8988T (cell line): ENCODE results near the gene CYP2D6.
"Not testable (repeated sequence)": the region's sequence is repeated elsewhere in the genome, so short reads cannot be mapped to it uniquely, and the experiment has no call there.

Source experiments
- DNase-seq: peaks from one replicate; pipeline ENCODE4 v3.0.0; 2011

Gene CYP2D6

GRCh38 chr22:42131562-42131961, 952 bp upstream of the CYP2D6 start:
- DNase-seq = no peak

GRCh38 chr22:42130182-42130581, 428 bp downstream of the CYP2D6 start:
- not testable (repeated sequence) for DNase-seq

GRCh38 chr22:42128776-42129694, 1.6 kb downstream of the CYP2D6 start:
- DNase-seq = not testable (repeated sequence)

- DNase-seq = not testable (repeated sequence)
Observed at GRCh38 chr22:42128007-42128406, 2.6 kb downstream of the CYP2D6 start.

GRCh38 chr22:42127606-42128005, 3.0 kb downstream of the CYP2D6 start:
- no peak for DNase-seq

GRCh38 chr22:42123529-42123928, 7.1 kb downstream of the CYP2D6 start:
- not testable (repeated sequence) for DNase-seq

GRCh38 chr22:42120231-42121021, 10.2 kb downstream of the CYP2D6 start:
- DNase-seq = not testable (repeated sequence)

- DNase-seq = no peak
Observed at GRCh38 chr22:42116848-42117424, 13.7 kb downstream of the CYP2D6 start.

GRCh38 chr22:42115420-42115830, 15.2 kb downstream of the CYP2D6 start:
- DNase-seq = not testable (repeated sequence)

- no peak for DNase-seq
Observed at GRCh38 chr22:42114721-42115120, 15.9 kb downstream of the CYP2D6 start.

GRCh38 chr22:42112793-42113192, 17.8 kb downstream of the CYP2D6 start:
- DNase-seq = not testable (repeated sequence)

GRCh38 chr22:42111798-42112197, 18.8 kb downstream of the CYP2D6 start:
- no peak for DNase-seq

- DNase-seq = no peak
Observed at GRCh38 chr22:42108848-42109247, 21.8 kb downstream of the CYP2D6 start.

GRCh38 chr22:42104332-42104860, 26.2 kb downstream of the CYP2D6 start:
- not testable (repeated sequence) for DNase-seq

GRCh38 chr22:42101199-42101598, 29.4 kb downstream of the CYP2D6 start:
- DNase-seq = no peak

GRCh38 chr22:42091455-42091782, 39.2 kb downstream of the CYP2D6 start:
- DNase-seq = no peak

- DNase-seq = peak; percentile 60
Observed at GRCh38 chr22:42090596-42091454, 39.8 kb downstream of the CYP2D6 start, which contains the start of gene NDUFA6. Gene NDUFA6, minus strand, starts transcription at chr22:42090772. Its CDS starts 28 bp downstream, at chr22:42090744.

GRCh38 chr22:42086051-42086450, 44.6 kb downstream of the CYP2D6 start:
- no peak for DNase-seq

- DNase-seq = no peak
Observed at GRCh38 chr22:42084874-42085273, 45.7 kb downstream of the CYP2D6 start.

GRCh38 chr22:42083119-42083518, 47.5 kb downstream of the CYP2D6 start:
- no peak for DNase-seq

- DNase-seq = no peak
Observed at GRCh38 chr22:42080287-42080686, 50.3 kb downstream of the CYP2D6 start.
